HG02759 (cell line): ENCODE measurements around the gene ZNF530.
A peak's percentile ranks its signal among the peaks of the same experiment; 100 is the strongest.

Experiments used
- ATAC-seq: cut with Tn5 transposase; IDR thresholded peaks from one replicate; pipeline ENCODE4 v1.9.1; 2021; ENCODE audit warnings: mild to moderate bottlenecking, moderate library complexity; ENCODE audit not compliant: unreplicated experiment

Gene ZNF530

DNA sequence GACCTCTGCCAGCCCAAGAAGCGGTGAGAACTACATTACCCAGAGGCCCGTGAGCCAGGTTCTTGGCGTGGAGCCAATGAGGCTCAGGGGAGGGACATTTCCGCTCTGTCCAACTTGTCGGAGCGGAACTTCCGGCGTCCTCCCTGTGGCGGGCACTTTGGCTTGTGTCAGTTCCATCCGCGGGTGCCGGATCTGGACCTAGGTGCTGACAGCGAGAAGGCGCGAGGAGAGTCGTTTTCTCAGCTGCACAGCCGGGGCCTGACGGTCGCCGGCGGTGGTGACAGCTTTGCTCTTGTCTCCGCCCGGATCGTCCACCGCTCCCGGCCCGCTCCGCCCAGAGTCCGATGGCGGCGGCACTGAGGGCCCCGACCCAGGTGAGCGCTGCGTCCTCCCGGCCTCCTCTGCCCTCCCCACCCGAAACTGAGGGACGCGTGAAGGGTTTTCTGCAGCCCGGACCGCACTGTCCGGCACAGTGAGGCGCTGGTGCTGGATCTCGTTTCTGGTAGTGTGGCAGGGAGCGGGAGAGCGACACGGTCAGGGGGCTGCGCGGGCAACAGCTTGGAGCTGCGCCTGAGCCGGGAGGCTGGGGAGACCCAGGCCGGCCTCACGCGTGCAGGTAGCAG lies at the start of gene ZNF530:
Gene ZNF530 (plus strand): TSS at position 125 of the 623 bp plus-strand sequence. CDS start 4,461 bp downstream, outside the sequence.
- peak; percentile 96 for ATAC-seq

DNA sequence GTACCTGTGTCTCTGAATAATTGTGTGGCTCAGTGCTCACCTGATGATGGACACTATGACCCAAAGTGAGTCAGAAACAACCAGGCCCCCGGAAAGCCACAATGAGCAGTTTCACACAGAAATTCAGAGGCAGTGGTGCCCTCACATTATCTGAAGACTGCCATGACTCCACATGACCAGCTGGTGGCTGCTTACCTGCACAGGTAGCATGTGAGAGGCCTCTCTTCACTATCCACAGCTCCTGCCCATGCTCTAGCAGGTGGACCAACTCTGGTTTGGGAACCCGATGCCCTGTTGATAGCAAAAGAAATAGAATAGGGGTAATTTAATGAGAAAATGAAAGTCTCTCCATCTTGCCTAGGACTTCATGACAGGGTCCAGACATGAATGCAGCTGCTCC lies 47.3 kb upstream of the ZNF530 start:
- ATAC-seq = no peak

DNA sequence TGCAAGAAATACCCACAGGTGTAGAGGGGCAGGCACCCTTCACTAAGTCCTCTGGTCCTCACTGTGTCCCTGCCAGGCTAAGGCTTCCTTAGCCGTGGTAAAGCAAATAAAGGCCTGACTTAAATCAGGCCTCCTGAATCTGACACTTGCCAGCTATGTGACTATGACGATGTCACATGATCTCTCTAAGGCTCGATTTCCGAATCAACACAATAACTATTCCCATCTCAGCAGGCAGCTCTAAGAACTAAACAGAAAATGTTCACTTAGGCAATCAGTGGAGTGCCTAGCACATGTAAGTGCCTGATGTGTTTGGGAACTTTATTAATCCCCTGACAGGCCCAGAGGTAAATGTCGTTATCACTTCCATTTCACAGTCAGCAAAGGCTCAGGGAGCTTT lies 42.0 kb upstream of the ZNF530 start:
- no peak for ATAC-seq

DNA sequence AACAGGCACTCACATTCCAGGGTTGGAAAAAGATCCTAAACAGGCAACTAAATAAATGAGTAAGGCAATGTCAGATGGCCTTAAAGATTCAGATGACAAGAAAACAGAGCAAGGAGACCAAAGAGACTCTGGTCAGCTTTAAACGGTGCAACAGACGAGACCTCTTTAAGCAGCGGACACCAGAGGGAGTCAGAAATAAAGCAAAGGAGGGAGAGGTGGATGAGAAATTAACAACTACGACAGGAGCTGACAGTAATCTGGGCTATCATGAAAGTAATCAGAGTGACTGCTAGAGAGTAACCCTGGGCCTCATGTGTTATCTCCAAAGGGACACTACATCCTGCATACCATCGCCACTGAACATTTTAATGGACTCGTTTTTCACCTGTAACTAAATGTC lies 41.2 kb upstream of the ZNF530 start:
- no peak for ATAC-seq

- ATAC-seq = peak; percentile 29
Observed at GRCh38 chr19:57559008-57559403, 40.7 kb upstream of the ZNF530 start.

GRCh38 chr19:57559404-57560025 lies 40.2 kb upstream of the ZNF530 start, which contains the start of gene ZNF550:
Gene ZNF550, minus strand, starts transcription at chr19:57559863. Its CDS starts 181 bp downstream, at chr19:57559682.
- ATAC-seq = peak; percentile 98

GRCh38 chr19:57560049-57560491 lies 39.6 kb upstream of the ZNF530 start:
- peak; percentile 11 for ATAC-seq

DNA sequence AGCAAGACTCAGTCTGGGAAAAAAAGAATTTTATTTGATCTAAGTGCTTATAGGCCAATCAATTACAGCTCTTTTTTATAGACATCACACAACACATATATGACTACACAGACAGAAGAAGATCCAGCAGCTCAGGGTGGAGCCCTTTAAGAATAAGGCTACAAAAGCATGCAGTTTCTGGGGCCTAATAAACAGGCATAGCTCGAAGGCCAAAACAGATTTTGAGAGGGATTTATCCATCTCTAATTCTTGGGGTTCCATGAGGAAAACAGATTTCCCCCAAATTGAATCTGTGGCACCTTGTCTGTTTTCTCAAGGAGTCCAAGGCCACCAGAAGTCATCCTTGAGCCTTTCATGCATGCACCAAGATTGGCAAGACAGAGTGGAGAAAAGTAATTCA lies 36.1 kb upstream of the ZNF530 start:
- no peak for ATAC-seq

GRCh38 chr19:57566396-57567265 lies 33.1 kb upstream of the ZNF530 start:
- no peak for ATAC-seq

GRCh38 chr19:57570707-57571106 lies 29.0 kb upstream of the ZNF530 start:
- ATAC-seq = no peak

DNA sequence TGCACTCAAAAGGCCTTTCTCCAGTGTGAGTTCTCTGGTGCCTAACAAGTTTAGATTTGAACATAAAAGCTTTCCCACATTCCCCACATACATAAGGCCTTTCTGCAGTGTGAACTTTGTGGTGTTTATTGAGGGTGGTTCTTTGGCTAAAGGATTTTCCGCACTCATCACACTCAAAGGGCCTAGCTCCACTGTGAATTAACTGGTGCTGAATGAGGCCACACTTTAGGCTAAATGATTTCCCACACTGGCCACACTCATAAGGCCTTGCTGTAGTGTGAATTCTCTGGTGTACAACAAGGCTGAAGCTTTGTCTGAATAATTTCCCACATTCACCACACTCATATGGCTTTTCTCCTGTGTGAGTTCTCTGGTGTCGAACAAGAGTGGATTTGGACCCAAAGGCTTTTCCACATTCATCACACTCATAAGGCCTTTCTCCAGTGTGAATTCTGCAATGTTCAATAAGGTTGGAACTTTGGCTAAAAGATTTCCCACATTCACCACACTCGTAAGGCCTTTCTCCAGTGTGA lies 27.2 kb upstream of the ZNF530 start:
- no peak for ATAC-seq

DNA sequence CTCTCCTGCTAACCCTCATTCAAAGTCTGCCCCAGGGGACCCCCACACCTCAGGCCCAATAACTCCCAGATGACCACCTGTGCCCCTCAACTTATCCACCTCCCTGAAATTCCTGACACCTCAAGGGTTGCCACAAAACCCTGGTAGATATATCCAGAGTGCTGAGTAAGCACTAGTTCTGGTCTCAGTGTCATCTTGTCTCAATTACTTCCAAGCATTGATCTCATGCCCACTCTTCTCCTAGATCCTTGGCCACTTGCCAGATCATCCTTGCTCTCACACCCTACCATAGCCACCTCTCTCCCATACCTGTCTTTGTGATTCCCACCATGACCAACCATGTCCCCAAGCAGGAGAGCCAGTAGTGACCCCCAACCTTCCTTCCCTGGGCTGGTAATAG lies 23.0 kb upstream of the ZNF530 start:
- ATAC-seq = no peak

GRCh38 chr19:57578487-57579205 lies 21.0 kb upstream of the ZNF530 start, which contains the start of gene ZNF416:
Gene ZNF416, minus strand, starts transcription at chr19:57578911. Its CDS starts 207 bp downstream, at chr19:57578704.
- peak; percentile 98 for ATAC-seq

- no peak for ATAC-seq
Observed at GRCh38 chr19:57583104-57583520, 16.6 kb upstream of the ZNF530 start.

- peak; percentile 91 for ATAC-seq
Observed at GRCh38 chr19:57583521-57584416, 15.9 kb upstream of the ZNF530 start, which contains the start of gene ZIK1. Gene ZIK1, plus strand, starts transcription at chr19:57584145. Its CDS starts 212 bp downstream, at chr19:57584357.

- ATAC-seq = no peak
Observed at GRCh38 chr19:57587529-57587928, 12.2 kb upstream of the ZNF530 start.

GRCh38 chr19:57599377-57599760 lies 316 bp upstream of the ZNF530 start:
- ATAC-seq = no peak

GRCh38 chr19:57606931-57607330 lies 7.2 kb downstream of the ZNF530 start:
- ATAC-seq = no peak

- no peak for ATAC-seq
Observed at GRCh38 chr19:57611113-57611512, 11.4 kb downstream of the ZNF530 start.
